ENCODE data around the gene SLCO2A1. TPM values are rescaled to one million over a fixed set of nuclear protein-coding genes. Genes with fewer than 3 reads are reported as not detected.

SLCO2A1 gene
- total and polyA plus RNA-seq, 2 of the 4 experiments (the other 2 are of a cell fraction) = under 0.01 to 1.5 TPM

DNA sequence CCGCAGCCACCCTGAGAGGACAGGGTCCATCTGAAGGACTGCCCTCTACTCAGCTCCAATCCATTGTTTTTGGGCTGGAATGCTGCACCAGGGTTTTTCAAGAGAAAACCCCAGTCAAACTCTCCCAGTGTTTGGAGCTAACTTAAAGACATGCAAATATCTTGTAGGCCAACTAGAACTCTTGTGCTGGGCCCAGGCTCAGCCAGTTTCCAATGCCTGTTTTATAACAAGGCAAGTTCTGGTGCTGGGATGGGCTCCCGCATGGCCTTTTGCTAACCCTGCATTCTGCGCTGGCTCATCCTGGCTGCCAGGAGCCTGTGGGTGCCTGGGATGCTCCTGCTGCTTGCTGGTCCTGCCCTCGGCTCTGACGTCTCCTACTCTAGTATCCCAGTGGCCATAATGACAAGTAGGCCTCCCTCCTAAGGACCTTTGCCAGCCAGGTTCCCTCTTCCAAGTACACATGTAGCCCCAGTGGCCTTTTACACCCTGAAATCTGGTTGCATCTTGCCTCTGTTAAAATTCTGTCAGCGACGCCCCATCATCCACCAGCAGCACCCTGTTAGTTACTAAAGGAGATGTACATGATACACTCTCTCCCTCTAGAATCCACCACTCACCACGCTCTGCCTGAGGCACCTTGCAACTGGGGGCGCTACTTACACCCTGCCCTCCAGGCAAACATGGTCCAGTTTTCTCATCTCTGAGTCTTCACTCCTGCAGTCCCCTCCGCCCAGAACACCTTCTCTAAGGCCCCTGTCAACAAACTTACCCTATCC is 103.6 kb downstream of the SLCO2A1 start:
- in situ Hi-C loops (cut with MboI; ENCODE audit: low sequenced_read_pairs) = loop anchor here (10.0 to 25.0 kb wide), 2 partner anchors 111 to 1189 kb away; no protein-coding TSS in a partner anchor
- CTCF ChIA-PET = no interaction called here
- no peak overlapping the region for H4K8ac ChIP-seq (ENCODE audit: low read depth in 2 of 2, low read length in 2 of 2)
- TF ChIP-seq FOS (IDR thresholded peaks at IDR 0.05; ENCODE audit: low read depth, low read length) = no peak
- TF ChIP-seq, protein P1, sequence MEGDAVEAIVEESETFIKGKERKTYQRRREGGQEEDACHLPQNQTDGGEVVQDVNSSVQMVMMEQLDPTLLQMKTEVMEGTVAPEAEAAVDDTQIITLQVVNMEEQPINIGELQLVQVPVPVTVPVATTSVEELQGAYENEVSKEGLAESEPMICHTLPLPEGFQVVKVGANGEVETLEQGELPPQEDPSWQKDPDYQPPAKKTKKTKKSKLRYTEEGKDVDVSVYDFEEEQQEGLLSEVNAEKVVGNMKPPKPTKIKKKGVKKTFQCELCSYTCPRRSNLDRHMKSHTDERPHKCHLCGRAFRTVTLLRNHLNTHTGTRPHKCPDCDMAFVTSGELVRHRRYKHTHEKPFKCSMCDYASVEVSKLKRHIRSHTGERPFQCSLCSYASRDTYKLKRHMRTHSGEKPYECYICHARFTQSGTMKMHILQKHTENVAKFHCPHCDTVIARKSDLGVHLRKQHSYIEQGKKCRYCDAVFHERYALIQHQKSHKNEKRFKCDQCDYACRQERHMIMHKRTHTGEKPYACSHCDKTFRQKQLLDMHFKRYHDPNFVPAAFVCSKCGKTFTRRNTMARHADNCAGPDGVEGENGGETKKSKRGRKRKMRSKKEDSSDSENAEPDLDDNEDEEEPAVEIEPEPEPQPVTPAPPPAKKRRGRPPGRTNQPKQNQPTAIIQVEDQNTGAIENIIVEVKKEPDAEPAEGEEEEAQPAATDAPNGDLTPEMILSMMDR (conservative IDR thresholded peaks at IDR 0.05; ENCODE audit: low read depth, low read length) = no peak
- no peak for TF ChIP-seq POLR2A (IDR thresholded peaks at IDR 0.05; ENCODE audit: low read depth, low read length)
- no peak for TF ChIP-seq CHD1 (IDR thresholded peaks at IDR 0.05; ENCODE audit: low read depth, low read length)
- TF ChIP-seq MAZ (IDR thresholded peaks at IDR 0.05; ENCODE audit: borderline replicate concordance, low read depth, low read length) = no peak
- no peak for TF ChIP-seq MAFK (IDR thresholded peaks at IDR 0.05; ENCODE audit: low read depth, low read length)
- no peak for TF ChIP-seq CEBPB (IDR thresholded peaks at IDR 0.05; ENCODE audit: low read depth, low read length)
- no peak for TF ChIP-seq BHLHE40 (IDR thresholded peaks at IDR 0.05; ENCODE audit: low read depth, low read length)
- no peak for TF ChIP-seq RAD21 (IDR thresholded peaks at IDR 0.05; ENCODE audit: low read length)
- no peak for TF ChIP-seq RCOR1 (IDR thresholded peaks at IDR 0.05; ENCODE audit: insufficient replicate concordance, low read length)
- no peak for TF ChIP-seq MXI1 (IDR thresholded peaks at IDR 0.05; ENCODE audit: borderline replicate concordance, low read depth, low read length)
- no peak for TF ChIP-seq RFX5 (IDR thresholded peaks at IDR 0.05; ENCODE audit: low read depth, low read length)
- no peak for TF ChIP-seq SMC3 (IDR thresholded peaks at IDR 0.05; ENCODE audit: low read depth, low read length)
- TF ChIP-seq, protein P2, sequence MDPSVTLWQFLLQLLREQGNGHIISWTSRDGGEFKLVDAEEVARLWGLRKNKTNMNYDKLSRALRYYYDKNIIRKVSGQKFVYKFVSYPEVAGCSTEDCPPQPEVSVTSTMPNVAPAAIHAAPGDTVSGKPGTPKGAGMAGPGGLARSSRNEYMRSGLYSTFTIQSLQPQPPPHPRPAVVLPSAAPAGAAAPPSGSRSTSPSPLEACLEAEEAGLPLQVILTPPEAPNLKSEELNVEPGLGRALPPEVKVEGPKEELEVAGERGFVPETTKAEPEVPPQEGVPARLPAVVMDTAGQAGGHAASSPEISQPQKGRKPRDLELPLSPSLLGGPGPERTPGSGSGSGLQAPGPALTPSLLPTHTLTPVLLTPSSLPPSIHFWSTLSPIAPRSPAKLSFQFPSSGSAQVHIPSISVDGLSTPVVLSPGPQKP (IDR thresholded peaks at IDR 0.05; ENCODE audit: borderline replicate concordance, low read depth, low read length) = no peak
- no peak for TF ChIP-seq NFE2L2 (IDR thresholded peaks at IDR 0.05; ENCODE audit: low read depth, low read length)

More for the DNA sequence above, 103.6 kb downstream of the SLCO2A1 start:
- H4K5ac ChIP-seq (ENCODE audit: low read depth, low read length) = no peak overlapping the region
- BruUV-seq (replicated peaks) = no TSS peak
- DNase-seq (no peak), ATAC-seq (ENCODE audit: low read depth) (no peak)
- H3K23ac ChIP-seq (ENCODE audit: low read depth, low read length) = no peak overlapping the region
- H3K9me3 ChIP-seq (ENCODE audit: control insufficient read depth, insufficient read depth, low read length) = no peaks in the 10 kb centered on the region
- no peak overlapping the region for H3K18ac ChIP-seq (ENCODE audit: low read depth, low read length)
- no peak overlapping the region for H2AFZ ChIP-seq (replicated peaks; ENCODE audit: low read length, poor library complexity)
- no peak overlapping the region for H4K91ac ChIP-seq (ENCODE audit: insufficient read depth, low read depth, low read length)
- WGBS, 2 experiments (ENCODE audit: extremely low coverage in 2 of 2, insufficient read length in 1 of 2) = 98% methylated on average over 9 of the region's 10 CpGs; no CpG with 5 or more reads in 1 of the 2 experiments
- no peaks in the 10 kb centered on the region for H3K9me1 ChIP-seq (ENCODE audit: insufficient read depth, low read length)
- no peak overlapping the region for H3K4me3 ChIP-seq (ENCODE audit: insufficient read depth, low read depth, low read length)
- H3K14ac ChIP-seq (replicated peaks; ENCODE audit: low read depth, low read length) = no peak overlapping the region
- no peak overlapping the region for H3K9ac ChIP-seq (ENCODE audit: low read depth, low read length)
- no peak overlapping the region for H2BK5ac ChIP-seq (ENCODE audit: low read depth, low read length, poor library complexity, severe bottlenecking)
- dilution Hi-C loops (cut with HindIII; ENCODE audit: low sequenced_read_pairs, unreplicated experiment) (no loop called here), intact Hi-C loops (cut with micrococcal nuclease) (loop anchor here (5.0 kb wide), 1 partner anchor 1194 kb away; no protein-coding TSS in a partner anchor)
- H2AK9ac ChIP-seq (replicated peaks; ENCODE audit: low read depth, low read length, poor library complexity) = no peak overlapping the region
- no peaks in the 10 kb centered on the region for H4K20me1 ChIP-seq (ENCODE audit: insufficient read depth, low read length)
- POLR2A ChIA-PET (ENCODE audit: unreplicated experiment) = no interaction called here
- H3K56ac ChIP-seq (ENCODE audit: extremely low read depth, insufficient read depth, low read length) = no peak overlapping the region
- H2BK120ac ChIP-seq (ENCODE audit: low read depth, low read length) = no peak overlapping the region
- H3K79me1 ChIP-seq (ENCODE audit: low read depth in 1 of 2, low read length in 2 of 2) = no peaks in the 10 kb centered on the region
- no peaks in the 10 kb centered on the region; the same call in 1 of the 2 replicates for H3K27me3 ChIP-seq (ENCODE audit: control insufficient read depth, insufficient read depth, low read length)
- H3K27ac ChIP-seq (ENCODE audit: insufficient read depth, low read length) = no peak overlapping the region
- no peak overlapping the region for H3K4ac ChIP-seq (ENCODE audit: low read depth, low read length)
- H2BK20ac ChIP-seq (ENCODE audit: low read depth, low read length) = no peak overlapping the region
- H3K4me1 ChIP-seq (ENCODE audit: control insufficient read depth, insufficient read depth, low read length) = no peaks in the 10 kb centered on the region
- H3K36me3 ChIP-seq (ENCODE audit: control insufficient read depth, insufficient read depth, low read length) = no peaks in the 10 kb centered on the region
- no peak overlapping the region for H3K4me2 ChIP-seq (ENCODE audit: low read depth, low read length)
- H2BK15ac ChIP-seq (ENCODE audit: low read depth, low read length) = no peak overlapping the region
- H2AK5ac ChIP-seq (ENCODE audit: low read depth, low read length) = no peak overlapping the region
